Nephron progenitor cell (in vitro differentiated cells): Measurements from ENCODE around the gene ZBTB7C.

Experiments used
- DNase-seq: peaks from one replicate; pipeline ENCODE4 v3.0.0; 2021
- H3K27ac Mint-ChIP-seq: 2 replicates; pipeline ENCODE4 v1.8.0; 2021; ENCODE audit warnings: mild to moderate bottlenecking, moderate library complexity, mixed read lengths
- H3K27me3 Mint-ChIP-seq: 2 replicates; pipeline ENCODE4 v1.8.0; 2021; ENCODE audit warnings: mild to moderate bottlenecking, low read depth, mixed read lengths; ENCODE audit not compliant: poor library complexity
- H3K36me3 Mint-ChIP-seq: 2 replicates; pipeline ENCODE4 v1.8.0; 2021; ENCODE audit warnings: low read depth, mixed read lengths
- H3K4me1 Mint-ChIP-seq: 2 replicates; pipeline ENCODE4 v1.8.0; 2021; ENCODE audit warnings: mixed read lengths
- H3K4me3 Mint-ChIP-seq: 2 replicates; pipeline ENCODE4 v1.8.0; 2021; ENCODE audit warnings: mild to moderate bottlenecking, moderate library complexity, mixed read lengths
- H3K9me3 Mint-ChIP-seq: 2 replicates; pipeline ENCODE4 v1.8.0; 2021; ENCODE audit warnings: mild to moderate bottlenecking, moderate library complexity, mixed read lengths
- CTCF ChIP-seq: fragments of 200-600 bp; sonication (generic); IDR thresholded peaks from 2 replicates; pipeline ENCODE4 v1.5.0; 2021; ENCODE audit warnings: antibody characterized with exemption

The ZBTB7C gene

GRCh38 chr18:48359626-48360025 is 49.6 kb downstream of the ZBTB7C start:
- peaks cover 3% of the 10 kb centered on the region for H3K27me3 Mint-ChIP-seq
- H3K4me1 Mint-ChIP-seq = peaks cover 58% of the 10 kb centered on the region
- no peak for TF ChIP-seq CTCF
- no peak for DNase-seq
- peaks cover 14% of the 10 kb centered on the region for H3K9me3 Mint-ChIP-seq
- no peaks in the 10 kb centered on the region for H3K36me3 Mint-ChIP-seq
- no peak overlapping the region for H3K27ac Mint-ChIP-seq
- no peak overlapping the region for H3K4me3 Mint-ChIP-seq

- Mint-ChIP-seq H3K36me3 (no peaks in the 10 kb centered on the region), H3K9me3 (peaks cover 8% of the 10 kb centered on the region), H3K27ac (no peak overlapping the region), H3K4me3 (no peak overlapping the region), H3K4me1 (peaks cover 53% of the 10 kb centered on the region), H3K27me3 (no peaks in the 10 kb centered on the region)
- no peak for DNase-seq
- TF ChIP-seq CTCF = no peak
Observed at GRCh38 chr18:48358868-48359267, 50.3 kb downstream of the ZBTB7C start.

GRCh38 chr18:48356909-48357631 is 52.1 kb downstream of the ZBTB7C start:
- Mint-ChIP-seq H3K27ac (peak overlapping the region; percentile 84), H3K4me1 (peaks cover 41% of the 10 kb centered on the region), H3K27me3 (peaks cover 4% of the 10 kb centered on the region), H3K4me3 (peak overlapping the region; percentile 55), H3K36me3 (no peaks in the 10 kb centered on the region), H3K9me3 (peaks cover 8% of the 10 kb centered on the region)
- TF ChIP-seq CTCF = no peak
- DNase-seq = peak; percentile 35

GRCh38 chr18:48356151-48356745 is 52.9 kb downstream of the ZBTB7C start:
- Mint-ChIP-seq H3K27me3 (peaks cover 4% of the 10 kb centered on the region), H3K27ac (peak overlapping the region; percentile 23), H3K4me1 (peaks cover 41% of the 10 kb centered on the region), H3K9me3 (peaks cover 8% of the 10 kb centered on the region), H3K4me3 (no peak overlapping the region), H3K36me3 (no peaks in the 10 kb centered on the region)
- no peak for TF ChIP-seq CTCF
- DNase-seq = no peak

- H3K4me1 Mint-ChIP-seq = peaks cover 45% of the 10 kb centered on the region
- H3K4me3 Mint-ChIP-seq = no peak overlapping the region
Observed at GRCh38 chr18:48355276-48356115, 53.7 kb downstream of the ZBTB7C start.

More at GRCh38 chr18:48355276-48356115, 53.7 kb downstream of the ZBTB7C start:
- Mint-ChIP-seq H3K27me3 (peaks cover 7% of the 10 kb centered on the region), H3K36me3 (no peaks in the 10 kb centered on the region), H3K9me3 (peaks cover 8% of the 10 kb centered on the region), H3K27ac (no peak overlapping the region)
- TF ChIP-seq CTCF = no peak
- no peak for DNase-seq
